ENCODE data around the gene MAP3K2. TPM values are rescaled to one million over a fixed set of nuclear protein-coding genes. Genes with fewer than 3 reads are reported as not detected.
A peak's percentile ranks its signal among the peaks of the same experiment; 100 is the strongest.

The MAP3K2 gene
- total and polyA plus RNA-seq, 2 experiments from 2014 or later, result 10.2 to 23.5 TPM

- peak; percentile 27 for DNase-seq (ENCODE audit: low spot score)
- Histone ChIP-seq H2AFZ (peak overlapping the region; percentile 95), H4K20me1 (replicated peaks; ENCODE audit: insufficient read depth) (peaks cover 13% of the 10 kb centered on the region; the same call in 1 of the 2 replicates), H3K79me2 (replicated peaks; ENCODE audit: insufficient read depth) (peaks cover 18% of the 10 kb centered on the region), H3K4me3 (peak overlapping the region; percentile 97), H3K27me3 (ENCODE audit: insufficient read depth) (no peaks in the 10 kb centered on the region), H3K9me2 (ENCODE audit: insufficient read depth) (no peaks in the 10 kb centered on the region), H3K27ac (ENCODE audit: low read depth) (peak overlapping the region; percentile 99), H3K4me1 (ENCODE audit: insufficient read depth) (peaks cover 11% of the 10 kb centered on the region), H3K4me2 (peak overlapping the region; percentile 98), H3K36me3 (ENCODE audit: insufficient read depth) (peaks cover 30% of the 10 kb centered on the region), H3F3A (replicated peaks; ENCODE audit: low read depth) (peaks cover 3% of the 10 kb centered on the region; the same call in 1 of the 2 replicates)
- H3K4me1 Mint-ChIP-seq, result peaks cover 11% of the 10 kb centered on the region
- H3K4me3 Mint-ChIP-seq, result peak overlapping the region; percentile 99
- H3K27ac Mint-ChIP-seq, result peak overlapping the region; percentile 87
- peaks cover 50% of the 10 kb centered on the region for H3K36me3 Mint-ChIP-seq (ENCODE audit: low read depth)
- peak; percentile 32 for ATAC-seq
- H3K9me3 Mint-ChIP-seq, result no peaks in the 10 kb centered on the region; the same call in 2 of the 3 replicates
- H3K27me3 Mint-ChIP-seq (ENCODE audit: insufficient read depth, low read depth, poor library complexity), result peaks cover 6% of the 10 kb centered on the region
- TF ChIP-seq ETS1 (IDR thresholded peaks at IDR 0.05) (no peak), ZNF331 (CRISPR knock-in tag; IDR thresholded peaks at IDR 0.05; ENCODE audit: low read depth) (no peak), ZNF114 (CRISPR knock-in tag; IDR thresholded peaks at IDR 0.05) (no peak), CREB1 (CRISPR knock-in tag; IDR thresholded peaks at IDR 0.05; ENCODE audit: low read depth) (no peak), JUNB (IDR thresholded peaks at IDR 0.05; ENCODE audit: unreplicated experiment) (no peak)
Observed at GRCh38 chr2:127293386-127293747, 94.4 kb downstream of the MAP3K2 start.

- Histone ChIP-seq H2AFZ (no peak overlapping the region), H3K9me2 (ENCODE audit: insufficient read depth) (no peaks in the 10 kb centered on the region), H3K4me2 (no peak overlapping the region), H3K27ac (ENCODE audit: low read depth) (no peak overlapping the region), H3K36me3 (ENCODE audit: insufficient read depth) (peaks cover 78% of the 10 kb centered on the region), H3F3A (replicated peaks; ENCODE audit: low read depth) (no peaks in the 10 kb centered on the region), H4K20me1 (replicated peaks; ENCODE audit: insufficient read depth) (peaks cover 12% of the 10 kb centered on the region), H3K4me1 (ENCODE audit: insufficient read depth) (peaks cover 5% of the 10 kb centered on the region), H3K4me3 (no peak overlapping the region), H3K79me2 (replicated peaks; ENCODE audit: insufficient read depth) (peaks cover 38% of the 10 kb centered on the region), H3K27me3 (ENCODE audit: insufficient read depth) (no peaks in the 10 kb centered on the region)
- Mint-ChIP-seq H3K9me3 (peaks cover 13% of the 10 kb centered on the region; the same call in 2 of the 3 replicates), H3K36me3 (ENCODE audit: low read depth) (peaks cover 95% of the 10 kb centered on the region), H3K4me1 (peaks cover 7% of the 10 kb centered on the region), H3K27ac (no peak overlapping the region), H3K4me3 (no peak overlapping the region), H3K27me3 (ENCODE audit: insufficient read depth, low read depth, poor library complexity) (peaks cover 2% of the 10 kb centered on the region)
- no peak for ATAC-seq
- TF ChIP-seq EZH2 (IDR thresholded peaks at IDR 0.05; ENCODE audit: low read depth, unreplicated experiment) (no peak), ZNF114 (CRISPR knock-in tag; IDR thresholded peaks at IDR 0.05) (no peak), NANOG (IDR thresholded peaks at IDR 0.05; ENCODE audit: borderline replicate concordance) (no peak)
- no peak for DNase-seq (ENCODE audit: low spot score)
Observed at GRCh38 chr2:127288274-127288673, 99.5 kb downstream of the MAP3K2 start.

- no peak overlapping the region for H3K27ac ChIP-seq (ENCODE audit: low read depth)
- H3K4me3 ChIP-seq, result no peak overlapping the region
- no peak overlapping the region for H3K27ac Mint-ChIP-seq
- no peaks in the 10 kb centered on the region for H3K4me1 Mint-ChIP-seq
- peaks cover 13% of the 10 kb centered on the region; the same call in 2 of the 3 replicates for H3K9me3 Mint-ChIP-seq
- H2AFZ ChIP-seq, result no peak overlapping the region
- H3K36me3 ChIP-seq (ENCODE audit: insufficient read depth), result peaks cover 59% of the 10 kb centered on the region
- H3K4me1 ChIP-seq (ENCODE audit: insufficient read depth), result no peaks in the 10 kb centered on the region
- H3F3A ChIP-seq (replicated peaks; ENCODE audit: low read depth), result no peaks in the 10 kb centered on the region
- H4K20me1 ChIP-seq (replicated peaks; ENCODE audit: insufficient read depth), result peaks cover 10% of the 10 kb centered on the region
- H3K27me3 ChIP-seq (ENCODE audit: insufficient read depth), result no peaks in the 10 kb centered on the region
- no peaks in the 10 kb centered on the region for H3K9me2 ChIP-seq (ENCODE audit: insufficient read depth)
- DNase-seq (ENCODE audit: low spot score) (no peak), ATAC-seq (no peak)
- peaks cover 44% of the 10 kb centered on the region for H3K79me2 ChIP-seq (replicated peaks; ENCODE audit: insufficient read depth)
- peaks cover 92% of the 10 kb centered on the region for H3K36me3 Mint-ChIP-seq (ENCODE audit: low read depth)
- H3K4me2 ChIP-seq, result no peak overlapping the region
- H3K27me3 Mint-ChIP-seq (ENCODE audit: insufficient read depth, low read depth, poor library complexity), result peaks cover 2% of the 10 kb centered on the region
- H3K4me3 Mint-ChIP-seq, result no peak overlapping the region
- no peak for TF ChIP-seq CTCF (conservative IDR thresholded peaks at IDR 0.05; ENCODE audit: low read depth in 2 of 2)
- TF ChIP-seq JUNB (IDR thresholded peaks at IDR 0.05; ENCODE audit: unreplicated experiment), result no peak
- no peak for TF ChIP-seq EZH2 (IDR thresholded peaks at IDR 0.05; ENCODE audit: low read depth, unreplicated experiment)
- no peak for TF ChIP-seq POLR2AphosphoS5 (IDR thresholded peaks at IDR 0.05; ENCODE audit: low read depth)
Observed at GRCh38 chr2:127283275-127283674, 104.5 kb downstream of the MAP3K2 start.
